Bronchial epithelial cell (primary cell): ENCODE results near the gene PHOX2A. TPM values are rescaled to one million over a fixed set of nuclear protein-coding genes. Genes with fewer than 3 reads are reported as not detected.
A peak's percentile ranks its signal among the peaks of the same experiment; 100 is the strongest.

Experiments
- DNase-seq: peaks from one replicate; pipeline ENCODE4 v3.0.0-alpha.2; 2010; ENCODE audit warnings: low read depth
- FAIRE-seq: peaks from 2 replicates; lab custom pipeline; 2011; peaks lifted over from hg19 to GRCh38; lab: Jason Lieb, UNC
- H3K27me3 ChIP-seq: 2 replicates; pipeline ENCODE4 v1.5.1; 2011; ENCODE audit warnings: low read length; ENCODE audit not compliant: control insufficient read depth, insufficient read depth
- H3K36me3 ChIP-seq: 2 replicates; pipeline ENCODE4 v1.5.1; 2011; ENCODE audit warnings: low read length; ENCODE audit not compliant: control insufficient read depth, insufficient read depth
- H3K4me3 ChIP-seq: 2 replicates; pipeline ENCODE4 v1.5.1; 2011; ENCODE audit warnings: mild to moderate bottlenecking, low read depth, low read length, control low read depth
- total RNA-seq: library from RNA; depleted of rRNA; stranded (reverse); fragments of >200 nt; gene quantifications from 2 replicates; pipeline ENCODE4 v1.2.1, GENCODE V29; 2014
- TF ChIP-seq, protein P1 (sequence below): IDR thresholded peaks from 2 replicates; pipeline ENCODE4 v1.5.1; 2011; ENCODE audit warnings: mild to moderate bottlenecking, moderate library complexity, low read length, control low read depth, inconsistent platforms; ENCODE audit not compliant: insufficient read depth, severe bottlenecking

The PHOX2A gene
- total RNA-seq, 1 donor from 2014 or later = not detected

DNA sequence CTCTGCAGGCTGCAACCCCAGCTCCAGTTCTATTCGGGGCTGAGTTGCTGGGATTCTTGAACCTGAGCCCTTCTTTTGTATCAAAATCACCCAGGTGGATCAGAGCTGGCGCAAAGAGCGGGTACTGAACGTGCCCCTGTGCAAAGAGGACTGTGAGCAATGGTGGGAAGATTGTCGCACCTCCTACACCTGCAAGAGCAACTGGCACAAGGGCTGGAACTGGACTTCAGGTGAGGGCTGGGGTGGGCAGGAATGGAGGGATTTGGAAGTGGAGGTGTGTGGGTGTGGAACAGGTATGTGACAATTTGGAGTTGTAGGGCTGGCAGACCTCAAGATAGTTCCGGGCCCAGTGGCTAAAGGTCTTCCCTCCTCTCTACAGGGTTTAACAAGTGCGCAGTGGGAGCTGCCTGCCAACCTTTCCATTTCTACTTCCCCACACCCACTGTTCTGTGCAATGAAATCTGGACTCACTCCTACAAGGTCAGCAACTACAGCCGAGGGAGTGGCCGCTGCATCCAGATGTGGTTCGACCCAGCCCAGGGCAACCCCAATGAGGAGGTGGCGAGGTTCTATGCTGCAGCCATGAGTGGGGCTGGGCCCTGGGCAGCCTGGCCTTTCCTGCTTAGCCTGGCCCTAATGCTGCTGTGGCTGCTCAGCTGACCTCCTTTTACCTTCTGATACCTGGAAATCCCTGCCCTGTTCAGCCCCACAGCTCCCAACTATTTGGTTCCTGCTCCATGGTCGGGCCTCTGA, 48.3 kb downstream of the PHOX2A start:
- no peaks in the 10 kb centered on the region for H3K27me3 ChIP-seq
- FAIRE-seq (no peak), DNase-seq (no peak)
- no peak overlapping the region for H3K4me3 ChIP-seq
- TF ChIP-seq, protein P1, sequence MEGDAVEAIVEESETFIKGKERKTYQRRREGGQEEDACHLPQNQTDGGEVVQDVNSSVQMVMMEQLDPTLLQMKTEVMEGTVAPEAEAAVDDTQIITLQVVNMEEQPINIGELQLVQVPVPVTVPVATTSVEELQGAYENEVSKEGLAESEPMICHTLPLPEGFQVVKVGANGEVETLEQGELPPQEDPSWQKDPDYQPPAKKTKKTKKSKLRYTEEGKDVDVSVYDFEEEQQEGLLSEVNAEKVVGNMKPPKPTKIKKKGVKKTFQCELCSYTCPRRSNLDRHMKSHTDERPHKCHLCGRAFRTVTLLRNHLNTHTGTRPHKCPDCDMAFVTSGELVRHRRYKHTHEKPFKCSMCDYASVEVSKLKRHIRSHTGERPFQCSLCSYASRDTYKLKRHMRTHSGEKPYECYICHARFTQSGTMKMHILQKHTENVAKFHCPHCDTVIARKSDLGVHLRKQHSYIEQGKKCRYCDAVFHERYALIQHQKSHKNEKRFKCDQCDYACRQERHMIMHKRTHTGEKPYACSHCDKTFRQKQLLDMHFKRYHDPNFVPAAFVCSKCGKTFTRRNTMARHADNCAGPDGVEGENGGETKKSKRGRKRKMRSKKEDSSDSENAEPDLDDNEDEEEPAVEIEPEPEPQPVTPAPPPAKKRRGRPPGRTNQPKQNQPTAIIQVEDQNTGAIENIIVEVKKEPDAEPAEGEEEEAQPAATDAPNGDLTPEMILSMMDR = no peak
- H3K36me3 ChIP-seq = no peaks in the 10 kb centered on the region

DNA sequence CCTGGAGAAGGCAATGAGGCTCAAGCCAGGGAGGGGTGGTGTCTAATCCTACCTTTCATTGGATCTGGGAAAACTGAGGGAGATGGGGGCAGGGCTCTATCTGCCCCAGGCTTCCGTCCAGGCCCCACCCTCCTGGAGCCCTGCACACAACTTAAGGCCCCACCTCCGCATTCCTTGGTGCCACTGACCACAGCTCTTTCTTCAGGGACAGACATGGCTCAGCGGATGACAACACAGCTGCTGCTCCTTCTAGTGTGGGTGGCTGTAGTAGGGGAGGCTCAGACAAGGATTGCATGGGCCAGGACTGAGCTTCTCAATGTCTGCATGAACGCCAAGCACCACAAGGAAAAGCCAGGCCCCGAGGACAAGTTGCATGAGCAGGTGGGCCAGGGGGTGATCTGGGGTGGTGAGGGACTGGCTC, 52.0 kb downstream of the PHOX2A start, which contains the start of gene FOLR1:
TSS of gene FOLR1 (plus strand) at position 180 of the 421 bp plus-strand sequence. CDS start at position 214, 34 bp downstream.
- peak; percentile 40 for DNase-seq
- TF ChIP-seq, protein P1 = no peak
- Histone ChIP-seq H3K4me3 (no peak within 1 kb of the TSS), H3K36me3 (no peaks in the 10 kb centered on the region), H3K27me3 (no peaks in the 10 kb centered on the region)
- FAIRE-seq = no peak

DNA sequence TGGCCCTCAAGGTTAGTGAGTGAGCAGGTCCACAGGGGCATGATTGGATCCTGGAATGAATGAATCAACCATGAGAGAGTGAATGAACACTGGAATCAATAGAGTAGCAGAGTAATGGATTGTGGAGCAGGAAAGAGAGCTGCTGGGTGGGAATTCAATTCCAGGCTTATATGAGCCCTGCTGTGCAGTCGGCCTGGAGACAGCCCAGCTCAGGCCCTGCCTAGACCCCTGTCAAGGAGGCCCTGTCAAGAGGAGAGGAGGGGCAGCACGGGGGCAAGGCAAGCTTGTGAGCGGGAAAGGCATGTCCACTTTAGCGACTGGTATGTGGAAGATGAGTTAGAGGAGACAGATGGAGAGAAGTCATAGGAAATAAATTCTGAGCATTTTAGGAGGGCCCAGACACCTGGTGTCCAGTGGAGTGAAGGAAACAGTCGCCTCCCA, 53.3 kb downstream of the PHOX2A start:
- TF ChIP-seq, protein P1 = no peak
- Histone ChIP-seq H3K27me3 (no peaks in the 10 kb centered on the region), H3K4me3 (no peak overlapping the region), H3K36me3 (no peaks in the 10 kb centered on the region)
- DNase-seq (no peak), FAIRE-seq (no peak)

DNA sequence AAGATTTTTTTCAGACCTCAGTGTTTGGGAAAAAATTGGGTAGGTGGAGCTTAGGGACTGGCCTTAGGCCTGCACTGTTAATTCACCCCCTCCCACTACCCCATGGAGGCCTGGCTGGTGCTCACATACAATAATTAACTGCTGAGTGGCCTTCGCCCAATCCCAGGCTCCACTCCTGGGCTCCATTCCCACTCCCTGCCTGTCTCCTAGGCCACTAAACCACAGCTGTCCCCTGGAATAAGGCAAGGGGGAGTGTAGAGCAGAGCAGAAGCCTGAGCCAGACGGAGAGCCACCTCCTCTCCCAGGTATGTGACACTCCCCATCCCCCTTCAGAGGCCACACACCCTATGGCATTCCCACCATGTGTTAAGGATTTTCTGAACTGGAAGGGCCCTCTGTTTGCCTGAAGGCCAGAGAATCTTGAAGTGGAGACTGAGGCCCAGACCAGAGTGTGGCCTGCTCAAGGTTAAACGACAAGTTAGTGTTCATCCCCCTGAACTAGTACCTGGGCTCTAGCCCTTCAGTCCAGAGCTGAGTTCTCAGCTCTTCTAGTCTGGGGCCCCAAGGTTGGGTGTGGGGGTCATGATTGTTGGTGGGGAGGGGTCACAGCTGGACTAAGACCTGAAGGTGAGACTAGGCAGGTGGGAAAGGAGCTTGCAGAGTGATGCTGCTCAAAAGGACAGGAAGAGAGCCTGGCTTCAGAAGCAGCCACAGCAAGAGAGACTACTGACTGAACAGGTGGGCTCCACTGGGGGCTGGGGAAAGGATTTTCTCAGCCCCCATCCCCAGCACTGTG, 54.3 kb downstream of the PHOX2A start:
- no peak for DNase-seq
- Histone ChIP-seq H3K27me3 (no peaks in the 10 kb centered on the region), H3K36me3 (no peaks in the 10 kb centered on the region), H3K4me3 (no peak overlapping the region)
- FAIRE-seq = no peak
- TF ChIP-seq, protein P1 = no peak

Other genes starting within 250 kb of the PHOX2A start
- 1.4 and 2.1 TPM in 2 replicates for gene IL18BP, start 245.3 kb downstream of the PHOX2A start, total RNA-seq
- gene NUMA1, start 163.6 kb downstream of the PHOX2A start, total RNA-seq = 52.7 and 79.1 TPM in 2 replicates
- gene LRRC51, start 163.3 kb downstream of the PHOX2A start, total RNA-seq = 2.6 and 3.2 TPM in 2 replicates
- gene LAMTOR1, start 140.9 kb downstream of the PHOX2A start, total RNA-seq = 79.2 and 128 TPM in 2 replicates
- not detected in 2 replicates for gene TOMT, start 138.3 kb downstream of the PHOX2A start, total RNA-seq
- 19.0 and 32.5 TPM in 2 replicates for gene ANAPC15, start 131.5 kb downstream of the PHOX2A start, total RNA-seq
- gene FOLR3, start 108.5 kb downstream of the PHOX2A start, total RNA-seq = 11.3 and 26.4 TPM in 2 replicates
- gene FOLR1, start 52.0 kb downstream of the PHOX2A start, total RNA-seq = 0.53 and 1.3 TPM in 2 replicates
- not detected in 2 replicates for gene FOLR2, start 27.4 kb downstream of the PHOX2A start, total RNA-seq
- gene INPPL1, start 19.4 kb downstream of the PHOX2A start, total RNA-seq = 12.6 and 24.6 TPM in 2 replicates
- gene CLPB, start 190.4 kb upstream of the PHOX2A start, total RNA-seq = 28.5 and 33.7 TPM in 2 replicates